Fibroblast of skin of abdomen (primary cell): ENCODE data around the gene JPH3.
"Not testable (repeated sequence)": the region's sequence is repeated elsewhere in the genome, so short reads cannot be mapped to it uniquely, and the experiment has no call there.

Experiments used
- DNase-seq: peaks from one replicate; pipeline ENCODE4 v3.0.0-alpha.2; 2013

JPH3 gene

DNA sequence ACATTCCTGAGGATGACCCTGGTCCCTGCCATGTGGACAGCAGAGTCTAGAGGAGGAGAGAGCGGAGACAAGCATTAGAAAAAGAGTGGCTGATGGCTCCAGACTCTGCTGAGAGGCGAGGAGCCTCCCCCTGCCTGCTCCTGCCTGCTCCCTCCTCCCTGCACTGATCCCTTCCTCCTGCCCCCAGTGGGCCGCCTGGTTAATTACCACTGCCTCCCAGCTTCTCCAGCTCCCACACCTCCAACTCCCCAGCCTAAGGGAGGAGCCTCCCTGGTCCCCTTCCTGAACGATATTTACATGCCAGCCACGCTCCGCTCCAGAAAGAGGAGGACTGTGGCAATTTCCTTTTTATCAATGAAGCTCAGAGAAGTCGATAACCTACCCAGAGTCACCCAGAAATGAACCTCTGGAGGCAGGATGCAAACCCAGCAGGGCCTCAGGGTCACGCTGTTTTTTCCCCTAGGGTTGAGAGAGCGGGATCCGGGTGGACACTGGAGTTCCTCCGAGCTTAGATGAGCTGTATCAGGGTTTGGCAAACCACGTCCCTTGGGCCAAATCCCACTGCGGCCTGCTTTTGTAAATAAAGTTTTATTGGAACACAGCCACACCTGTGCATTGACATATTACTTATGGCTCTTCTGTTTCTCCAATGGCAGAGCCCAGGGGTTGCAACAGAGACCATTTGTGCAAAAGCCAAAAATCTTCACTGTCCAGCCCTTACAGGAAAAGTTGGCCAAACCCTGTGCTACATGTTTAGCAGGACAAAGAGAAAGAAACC, 27.1 kb upstream of the JPH3 start:
- DNase-seq: no peak

DNA sequence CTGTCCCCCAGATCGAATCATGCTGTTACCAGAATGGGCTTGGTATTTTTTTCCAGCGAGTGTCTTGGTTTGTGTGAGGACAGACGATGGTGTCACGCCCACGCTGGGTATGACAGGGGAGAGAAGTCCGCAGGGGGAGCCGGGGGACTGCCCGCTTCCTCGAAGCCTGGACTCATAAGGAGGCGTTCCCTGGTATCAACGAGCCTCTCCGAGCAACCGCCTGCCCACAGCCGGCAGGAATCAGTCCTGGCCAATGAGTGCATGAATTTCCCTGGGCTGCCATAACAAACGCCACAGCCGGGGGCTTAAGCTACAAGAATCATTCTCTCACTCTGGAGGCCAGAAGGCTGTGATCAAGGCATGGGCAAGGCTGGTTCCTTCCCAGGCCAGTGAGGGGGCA, 26.1 kb upstream of the JPH3 start:
- no peak for DNase-seq

DNA sequence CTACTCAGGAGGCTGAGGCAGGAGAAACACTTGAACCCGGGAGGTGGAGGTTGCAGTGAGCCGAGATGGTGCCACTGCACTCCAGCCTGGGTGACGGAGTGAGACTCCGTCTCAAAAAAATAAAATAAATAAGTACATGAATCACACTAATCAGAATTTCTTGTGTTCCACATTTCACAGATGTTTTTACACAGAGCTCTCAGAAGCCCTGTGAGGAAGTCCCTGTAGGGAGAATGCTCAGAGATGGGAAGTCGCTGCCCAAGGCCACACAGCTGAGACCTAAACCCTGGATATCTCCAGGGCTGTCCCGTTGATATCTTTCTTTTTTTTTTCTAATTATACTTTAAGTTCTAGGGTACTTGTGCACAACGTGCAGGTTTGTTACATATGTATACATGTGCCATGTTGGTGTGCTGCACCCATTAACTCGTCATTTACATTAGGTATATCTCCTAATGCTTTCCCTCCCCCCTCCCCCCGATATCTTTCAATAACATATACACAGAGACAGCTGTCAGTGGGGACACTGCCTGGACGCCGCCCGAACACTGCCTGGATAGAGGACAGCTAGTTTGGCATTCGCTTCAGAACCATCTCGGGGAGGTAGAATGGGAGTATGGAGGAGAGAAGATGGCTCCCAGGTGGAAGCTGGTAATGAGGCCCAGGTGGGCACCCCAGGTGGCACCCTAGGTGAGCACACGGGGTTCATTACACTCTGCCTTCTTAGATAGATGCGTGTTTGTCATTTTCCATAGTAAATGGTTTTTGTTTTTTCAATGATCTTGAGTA, 24.0 kb upstream of the JPH3 start:
- DNase-seq: not testable (repeated sequence)

DNA sequence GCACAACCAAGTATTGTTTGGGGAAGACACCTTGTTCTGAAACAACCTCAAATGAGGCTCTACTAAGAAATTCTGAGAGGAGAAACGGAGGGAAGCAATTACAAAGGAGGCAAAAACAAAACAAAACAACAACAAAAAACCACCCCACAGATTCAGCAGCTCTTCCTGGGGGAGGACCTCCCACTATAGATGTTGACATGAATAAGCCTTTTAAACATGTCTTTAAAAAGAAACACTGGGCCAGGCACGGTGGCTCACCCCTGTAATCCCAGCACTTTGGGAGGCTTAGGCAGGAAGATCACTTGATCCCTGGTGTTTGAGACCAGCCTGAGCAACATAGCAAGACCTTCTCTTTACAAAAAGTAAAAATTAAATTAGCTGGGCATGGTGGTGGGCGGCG, 22.6 kb upstream of the JPH3 start:
- no peak for DNase-seq

DNA sequence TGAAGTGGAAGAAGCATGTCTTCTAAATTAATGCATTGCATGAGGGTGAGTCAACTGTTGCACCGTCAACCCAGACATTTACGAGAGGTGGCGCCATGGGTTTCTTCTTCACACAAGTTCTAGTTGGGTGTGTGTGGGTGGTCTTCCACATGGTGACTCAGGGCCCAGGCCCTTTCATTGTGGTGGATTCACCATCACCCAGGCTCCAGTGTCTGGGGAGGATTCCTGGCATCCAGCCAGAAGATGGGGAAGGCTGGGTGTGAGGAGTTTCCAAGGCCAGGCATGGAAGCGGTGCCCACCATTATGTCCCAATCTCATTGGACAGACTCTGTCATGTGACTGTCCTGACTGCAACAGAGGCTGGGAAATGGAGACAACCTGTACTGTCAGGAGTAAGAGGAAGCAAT, 21.4 kb upstream of the JPH3 start:
- DNase-seq: peak; percentile 90

DNA sequence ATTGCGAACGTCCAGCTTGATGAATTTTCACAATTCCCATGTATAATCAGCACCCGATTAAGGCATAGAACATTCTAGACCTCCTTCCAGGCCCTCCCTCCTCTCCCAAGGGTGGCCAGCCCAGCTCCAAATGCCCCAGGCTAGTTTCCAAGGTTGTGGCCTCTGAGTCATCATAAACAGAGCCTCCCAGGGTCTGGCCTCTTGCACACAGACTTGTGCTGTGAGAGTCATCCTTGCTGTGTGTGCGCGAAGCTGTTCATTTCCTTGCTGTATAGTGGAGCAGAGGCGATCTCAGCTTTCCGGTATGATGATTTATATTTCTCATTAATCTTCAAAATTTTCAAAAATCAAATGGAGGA, 20.5 kb upstream of the JPH3 start:
- DNase-seq: peak; percentile 97

DNA sequence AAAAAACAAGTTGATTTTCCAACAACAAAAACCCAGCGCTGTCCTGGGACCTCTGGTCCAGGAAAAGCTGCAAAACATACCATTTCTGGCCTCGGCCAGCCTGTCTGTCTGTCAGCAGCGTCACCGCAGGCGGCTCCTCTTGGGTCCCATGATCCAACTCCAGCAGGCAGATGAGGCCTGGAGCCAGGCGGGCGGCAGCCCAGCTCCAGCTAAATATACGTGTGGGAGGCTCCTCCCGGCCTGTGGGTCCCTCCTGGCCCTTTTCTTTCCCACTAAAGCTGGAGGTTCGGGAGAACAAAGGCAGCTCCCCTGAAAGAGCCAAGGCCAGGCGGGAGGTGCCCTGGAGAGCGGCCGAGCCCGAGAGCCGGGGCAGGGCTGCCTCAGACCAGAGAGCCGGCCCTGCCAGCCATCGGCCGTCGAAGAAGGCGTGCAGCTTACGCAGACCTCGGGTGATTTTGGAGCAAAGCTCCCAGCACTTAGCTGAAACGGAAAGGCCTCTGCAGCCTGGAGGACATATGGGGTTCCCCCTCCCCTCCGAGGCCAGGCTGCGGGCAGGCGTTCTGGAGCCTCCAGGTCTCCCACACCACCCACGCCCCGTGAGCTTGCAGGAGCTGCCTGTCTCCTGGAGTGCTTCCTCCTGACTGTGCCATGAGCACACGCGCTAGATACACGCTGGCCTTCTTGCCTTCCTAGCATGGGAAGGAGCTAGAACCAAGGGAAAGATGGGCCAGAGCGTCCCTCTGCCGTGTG, 19.9 kb upstream of the JPH3 start:
- DNase-seq: peak; percentile 75

DNA sequence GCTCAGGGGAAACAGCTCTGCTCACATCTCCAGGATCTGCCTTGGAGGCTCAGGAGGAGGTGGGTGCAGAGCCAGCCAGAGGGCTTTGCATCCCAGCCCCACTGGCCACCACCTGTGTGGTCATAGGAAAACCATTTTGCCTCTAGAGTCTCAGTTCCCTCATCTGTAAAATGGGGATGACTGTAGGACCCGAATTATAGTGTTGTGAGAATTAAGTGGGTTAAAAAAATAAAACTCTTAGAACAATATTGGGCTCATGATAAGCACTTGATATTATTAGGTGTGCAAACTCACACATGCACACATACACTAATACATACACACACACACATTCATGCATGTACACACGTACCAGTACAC, 19.4 kb upstream of the JPH3 start:
- DNase-seq: no peak

DNA sequence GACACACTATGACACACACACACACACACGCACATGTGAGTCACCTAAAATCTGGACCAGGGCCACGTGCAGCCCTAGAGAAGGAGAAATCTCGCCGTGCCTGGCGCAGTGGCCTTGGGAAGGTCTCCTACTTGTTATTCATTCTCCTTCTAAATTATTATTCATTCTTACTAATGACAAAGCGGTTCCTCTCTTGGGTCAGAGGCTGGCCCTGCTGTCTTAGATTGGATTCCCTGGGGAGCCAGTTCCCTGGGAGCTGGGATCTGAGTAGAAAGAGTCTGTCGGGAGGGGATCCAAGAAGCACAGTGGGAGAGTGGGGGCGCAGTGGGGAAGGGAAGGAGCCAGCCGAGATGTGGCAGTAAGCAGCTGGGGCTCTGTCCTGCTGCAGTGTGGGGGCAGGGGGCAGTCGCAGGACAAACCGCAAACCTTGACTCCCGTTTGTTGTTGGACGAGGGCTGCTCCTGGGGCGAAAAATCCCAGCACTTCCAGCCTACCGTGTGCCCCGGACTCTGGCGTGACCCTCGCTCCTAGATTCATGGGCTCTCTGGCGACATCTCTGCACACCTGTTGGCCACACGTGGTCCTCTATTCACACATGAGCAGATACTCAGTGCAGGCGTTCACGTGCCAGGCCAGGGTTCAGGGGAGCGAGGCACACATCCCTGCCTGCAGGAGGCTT, 18.7 kb upstream of the JPH3 start:
- DNase-seq: peak; percentile 67

DNA sequence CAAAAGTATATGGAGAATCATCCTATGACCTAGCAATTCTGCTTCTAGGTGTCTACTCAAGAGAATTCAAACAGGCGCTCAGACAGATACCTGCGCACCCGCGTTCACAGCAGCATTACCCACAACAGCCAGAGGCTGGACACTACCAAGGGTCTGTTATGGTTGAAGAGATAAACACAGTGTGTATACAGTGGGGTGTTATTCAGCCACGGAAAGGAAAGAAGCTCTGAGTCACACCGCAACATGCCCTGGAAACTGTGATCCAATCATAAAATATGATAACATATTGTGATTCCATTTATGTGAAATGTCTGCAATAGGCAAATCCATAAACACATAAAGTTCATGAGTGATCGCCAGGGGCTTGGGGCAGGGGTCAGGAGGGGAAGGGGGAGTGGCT, 18.0 kb upstream of the JPH3 start:
- DNase-seq: peak; percentile 23

DNA sequence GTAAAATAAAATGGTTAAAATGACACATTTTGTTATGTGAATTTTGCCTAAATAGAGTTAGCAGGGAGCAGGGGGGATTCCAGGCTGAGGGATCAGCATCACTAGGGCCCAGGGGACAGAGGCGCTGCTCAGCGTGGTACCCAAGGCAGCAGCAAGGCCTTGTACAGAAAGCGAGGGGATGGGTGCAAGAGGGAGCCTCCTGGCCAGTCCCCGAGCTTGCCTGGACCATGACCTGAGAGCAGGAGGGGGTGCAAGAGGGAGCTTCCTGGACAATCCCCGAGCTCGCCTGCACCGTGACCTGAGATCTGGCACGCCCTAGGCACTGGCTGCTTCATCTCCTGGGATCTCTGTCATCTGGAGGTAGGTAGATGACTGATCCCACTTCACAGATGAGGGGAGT, 17.3 kb upstream of the JPH3 start:
- DNase-seq: no peak

DNA sequence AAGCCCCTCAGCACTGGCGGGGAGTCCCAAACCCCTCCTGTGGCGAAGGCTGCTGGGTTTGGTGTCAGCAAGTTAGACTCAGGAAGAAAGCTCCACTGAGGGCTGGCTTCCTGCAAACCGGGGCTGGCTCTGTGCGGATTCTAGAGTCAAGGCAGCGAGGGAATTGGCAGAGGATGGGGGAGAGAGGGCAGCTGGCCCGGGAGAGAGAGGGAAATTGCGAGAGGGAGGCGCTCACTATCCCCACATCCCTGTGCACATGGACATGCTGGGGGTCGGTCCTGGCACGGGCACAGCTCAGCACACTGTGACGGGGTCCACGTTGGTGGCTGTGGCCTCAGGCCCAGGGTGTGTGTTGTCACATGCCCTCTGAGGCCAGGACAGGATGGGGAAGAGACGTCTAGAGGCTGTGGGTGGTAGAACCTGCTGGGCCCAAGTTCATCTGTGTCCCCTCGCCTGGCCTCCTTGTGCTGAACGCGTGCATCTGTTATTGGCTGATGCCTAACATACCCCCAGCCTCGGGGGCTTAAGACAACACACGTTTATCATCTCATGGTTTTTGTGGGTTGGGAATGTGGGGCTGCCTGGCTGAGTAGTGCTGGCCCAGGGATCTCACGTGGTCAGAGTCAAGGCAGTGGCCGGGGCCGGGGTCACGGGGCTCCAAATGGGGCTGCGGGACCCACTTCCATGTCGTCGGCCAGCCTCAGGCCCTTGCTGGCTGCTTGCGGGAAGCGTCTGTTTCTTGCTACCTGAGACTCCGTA, 16.7 kb upstream of the JPH3 start:
- no peak for DNase-seq

DNA sequence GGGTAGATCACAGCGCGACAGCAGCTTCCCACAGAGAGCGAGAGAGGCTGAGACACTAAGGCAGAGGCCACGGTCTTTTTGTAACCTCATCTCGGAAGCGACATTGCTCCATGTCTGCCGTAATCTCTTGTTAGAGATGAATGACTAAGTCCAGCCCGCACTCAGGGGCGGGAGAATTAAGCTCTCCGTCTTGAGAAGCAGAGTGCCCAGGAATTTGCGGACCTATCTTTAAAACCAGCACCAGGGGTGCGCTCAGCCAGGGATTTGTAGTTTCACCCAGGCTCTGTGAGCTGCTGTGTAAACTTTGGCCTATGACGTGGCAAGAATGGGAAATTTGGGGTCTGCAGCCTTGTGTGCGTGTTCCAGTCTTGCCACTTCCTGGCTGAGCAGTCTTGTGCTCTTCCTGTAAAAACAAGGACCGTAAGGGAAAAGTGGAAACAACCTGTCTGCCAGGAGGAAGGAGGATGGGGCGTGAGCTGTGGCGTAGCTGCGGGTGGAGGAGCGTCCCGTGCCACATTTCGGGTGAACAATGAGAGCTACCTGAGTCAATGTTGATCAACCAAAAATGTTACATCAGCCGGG, 16.0 kb upstream of the JPH3 start:
- peak; percentile 21 for DNase-seq

DNA sequence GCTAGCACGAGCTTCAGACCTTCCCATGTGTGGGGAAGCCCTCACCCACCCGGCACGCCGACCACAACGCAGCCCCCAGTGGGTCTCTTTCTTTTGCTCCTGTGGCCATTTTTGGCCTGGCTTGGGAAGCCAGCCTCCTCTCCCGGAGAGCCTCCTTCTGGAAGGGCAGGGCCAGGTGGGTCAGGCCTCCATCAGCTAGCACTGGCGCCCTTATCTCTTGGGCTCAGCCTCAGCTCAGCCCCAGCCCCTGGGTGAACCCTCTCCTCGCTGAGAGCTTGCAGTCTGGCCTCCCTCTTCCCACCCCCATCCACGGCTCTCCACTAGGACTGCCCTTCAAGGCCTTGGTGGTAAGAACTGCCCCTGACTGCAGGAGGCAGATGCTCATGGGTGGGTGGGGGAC, 14.7 kb upstream of the JPH3 start:
- no peak for DNase-seq

DNA sequence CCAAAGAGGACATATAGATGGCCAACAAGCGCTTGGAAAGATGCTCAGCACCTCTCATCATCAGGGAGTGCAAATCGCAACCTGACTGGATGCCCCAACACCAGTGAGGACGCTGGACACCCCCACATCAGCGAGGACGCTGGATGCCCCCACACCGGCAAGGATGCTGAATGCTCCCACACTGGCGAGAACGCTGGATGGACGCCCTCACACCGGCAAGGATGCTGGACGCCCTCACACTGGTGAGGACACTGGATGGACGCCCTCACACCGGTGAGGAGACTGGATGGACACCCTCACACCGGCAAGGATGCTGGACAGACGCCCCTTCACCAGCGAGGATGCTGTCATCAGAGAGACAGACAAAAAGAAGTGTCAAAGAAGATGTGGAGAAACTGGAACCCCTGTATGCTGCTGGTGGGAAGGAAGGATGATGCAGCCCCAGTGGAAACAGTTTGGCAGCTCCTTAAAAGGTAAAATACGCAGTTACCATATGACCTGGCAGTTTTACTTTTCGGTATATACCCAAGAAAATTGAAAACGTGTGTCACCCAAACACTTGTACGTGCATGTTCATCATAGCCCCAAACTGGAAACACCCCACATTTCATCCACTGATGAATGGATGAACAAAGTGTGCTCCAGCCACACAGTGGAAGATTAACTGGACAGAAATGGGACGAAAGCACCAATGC, 10.1 kb upstream of the JPH3 start:
- DNase-seq: no peak

DNA sequence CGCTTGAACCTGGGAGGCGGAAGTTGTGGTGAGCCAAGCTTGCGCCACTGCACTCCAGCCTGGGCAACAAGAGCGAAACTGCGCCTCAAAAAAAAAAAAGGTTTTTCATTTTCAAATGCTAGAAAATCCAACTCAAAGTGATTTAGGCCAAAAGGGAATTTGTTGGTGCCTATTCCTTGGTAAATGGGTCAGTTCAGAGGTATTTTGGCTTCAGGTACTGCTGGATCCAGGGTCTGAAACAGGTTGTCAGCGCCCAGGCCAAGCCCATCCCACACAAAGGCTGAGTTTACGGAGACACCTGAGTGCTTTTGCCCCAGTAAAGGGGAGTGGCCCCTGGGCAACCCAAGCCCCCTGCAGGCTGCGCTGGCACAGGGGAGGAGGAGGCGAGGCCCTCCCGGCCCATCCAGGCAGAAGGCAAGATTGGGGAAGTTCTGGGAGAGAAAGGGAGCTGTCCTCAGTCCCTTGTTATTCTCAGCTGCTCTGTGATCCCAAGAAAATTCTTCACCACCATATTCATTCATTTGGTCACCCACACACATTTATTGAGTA, 8.5 kb upstream of the JPH3 start:
- DNase-seq: no peak

DNA sequence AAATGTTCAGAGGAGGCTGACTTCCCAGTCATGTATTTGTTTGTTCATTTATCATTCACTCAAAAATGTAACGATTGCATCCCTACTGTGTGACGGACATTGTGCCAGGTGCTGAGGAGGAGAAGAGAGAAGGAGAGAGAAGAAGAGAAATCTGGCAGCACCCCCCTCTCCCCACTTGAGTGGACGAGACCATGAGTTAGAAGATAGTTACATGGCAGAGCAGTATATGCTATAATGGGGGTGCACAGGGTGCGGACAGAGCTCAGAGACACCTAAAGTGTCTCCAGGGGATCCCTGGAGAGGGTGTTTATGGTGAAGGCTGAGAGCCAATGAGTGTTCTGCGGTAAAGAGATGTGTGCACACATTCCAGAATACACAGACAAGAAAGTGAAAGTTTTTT, 6.6 kb upstream of the JPH3 start:
- DNase-seq: no peak

DNA sequence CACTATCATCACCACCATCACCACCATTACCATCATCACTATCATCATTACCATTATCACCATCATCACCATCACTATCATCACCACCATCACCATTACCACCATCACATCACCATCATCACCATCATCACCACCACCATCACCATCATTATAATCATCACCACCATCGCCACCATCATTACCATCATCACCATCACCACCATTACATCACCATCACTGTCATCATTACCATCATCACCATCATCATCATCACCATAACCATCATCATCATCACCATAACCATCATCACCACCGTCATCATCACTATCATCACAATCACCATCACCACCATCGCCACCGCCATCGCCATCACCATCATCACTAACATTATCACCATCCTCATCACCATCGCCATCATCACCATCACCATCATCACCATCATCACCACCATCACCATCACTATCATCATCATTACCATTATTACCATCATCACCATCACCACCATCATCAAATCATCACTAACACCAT, 4.9 kb upstream of the JPH3 start:
- no peak for DNase-seq

DNA sequence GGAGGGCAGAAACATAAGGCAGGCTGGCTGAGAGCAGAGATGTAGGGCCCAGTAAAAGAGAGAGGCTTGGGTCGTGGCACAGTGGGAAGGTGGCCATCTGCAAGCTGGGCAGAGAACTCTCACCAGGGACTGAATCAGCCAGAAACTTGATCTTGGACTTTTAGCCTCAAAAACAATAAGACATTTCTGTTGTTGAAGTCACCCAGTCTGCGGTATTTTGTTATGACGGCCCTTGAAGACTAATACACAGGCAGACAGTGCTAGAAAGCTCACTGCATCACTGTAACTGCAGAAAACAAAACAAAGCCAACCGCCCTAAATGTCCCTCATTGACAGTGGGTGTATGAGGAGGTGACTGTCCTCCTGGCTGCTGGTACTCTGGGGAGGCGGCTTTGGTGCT, 3.9 kb upstream of the JPH3 start:
- no peak for DNase-seq

DNA sequence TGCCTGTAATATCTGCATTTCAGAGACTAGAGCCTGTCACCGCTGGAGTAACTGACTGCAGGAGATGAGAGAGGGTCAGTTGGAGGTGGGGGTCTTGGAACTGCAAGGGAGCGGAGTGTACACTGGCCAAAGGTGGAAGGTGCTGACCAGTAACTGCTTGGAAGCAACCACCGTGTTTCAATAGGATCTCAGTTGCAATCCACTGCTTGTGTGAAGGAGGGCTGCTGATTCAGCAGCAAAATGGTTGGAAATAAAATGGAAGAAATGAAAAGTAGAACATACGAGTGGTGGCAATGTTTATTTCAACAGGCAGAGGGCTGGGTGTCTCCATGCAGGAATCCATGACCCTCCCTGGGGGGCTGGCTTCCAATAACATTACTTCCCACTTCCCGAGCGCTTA, 2.1 kb upstream of the JPH3 start:
- DNase-seq: no peak
